ENCODE data around the gene TPST1.

- TF ChIP-seq, protein P1, sequence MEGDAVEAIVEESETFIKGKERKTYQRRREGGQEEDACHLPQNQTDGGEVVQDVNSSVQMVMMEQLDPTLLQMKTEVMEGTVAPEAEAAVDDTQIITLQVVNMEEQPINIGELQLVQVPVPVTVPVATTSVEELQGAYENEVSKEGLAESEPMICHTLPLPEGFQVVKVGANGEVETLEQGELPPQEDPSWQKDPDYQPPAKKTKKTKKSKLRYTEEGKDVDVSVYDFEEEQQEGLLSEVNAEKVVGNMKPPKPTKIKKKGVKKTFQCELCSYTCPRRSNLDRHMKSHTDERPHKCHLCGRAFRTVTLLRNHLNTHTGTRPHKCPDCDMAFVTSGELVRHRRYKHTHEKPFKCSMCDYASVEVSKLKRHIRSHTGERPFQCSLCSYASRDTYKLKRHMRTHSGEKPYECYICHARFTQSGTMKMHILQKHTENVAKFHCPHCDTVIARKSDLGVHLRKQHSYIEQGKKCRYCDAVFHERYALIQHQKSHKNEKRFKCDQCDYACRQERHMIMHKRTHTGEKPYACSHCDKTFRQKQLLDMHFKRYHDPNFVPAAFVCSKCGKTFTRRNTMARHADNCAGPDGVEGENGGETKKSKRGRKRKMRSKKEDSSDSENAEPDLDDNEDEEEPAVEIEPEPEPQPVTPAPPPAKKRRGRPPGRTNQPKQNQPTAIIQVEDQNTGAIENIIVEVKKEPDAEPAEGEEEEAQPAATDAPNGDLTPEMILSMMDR (IDR thresholded peaks at IDR 0.05; ENCODE audit: control extremely low read depth in 1 of 3, insufficient read depth in 1 of 3, low read depth in 1 of 3, low read length in 3 of 3) = no peak
- TF ChIP-seq EZH2 (IDR thresholded peaks at IDR 0.05; ENCODE audit: low read depth, low read length, severe bottlenecking) = no peak
- no peak for TF ChIP-seq TEAD4 (IDR thresholded peaks at IDR 0.05; ENCODE audit: low read depth, low read length)
- no peak for TF ChIP-seq MAFK (IDR thresholded peaks at IDR 0.05; ENCODE audit: low read depth, low read length)
- no peak for TF ChIP-seq SP2 (IDR thresholded peaks at IDR 0.05; ENCODE audit: low read length)
- no peak for TF ChIP-seq RNF2 (IDR thresholded peaks at IDR 0.05; ENCODE audit: borderline replicate concordance, low read depth, low read length, missing control alignments, poor library complexity, severe bottlenecking)
- TF ChIP-seq ZNF274 (IDR thresholded peaks at IDR 0.05; ENCODE audit: borderline replicate concordance, extremely low read depth, low read length) = no peak
- no peak for TF ChIP-seq POLR2A (IDR thresholded peaks at IDR 0.05; ENCODE audit: control extremely low read depth in 1 of 2, low read depth in 2 of 2, low read length in 2 of 2)
Measured at GRCh38 chr7:66256281-66256680, 51.1 kb downstream of the TPST1 start.

Measured in H1 (cell line).